ENCODE data around the gene NDUFS6. TPM values are rescaled to one million over a fixed set of nuclear protein-coding genes. Genes with fewer than 3 reads are reported as not detected.

The NDUFS6 gene
- total and polyA plus RNA-seq, 3 donors from 2014 or later, result 54.9 to 59.3 (median 58.7) TPM

DNA sequence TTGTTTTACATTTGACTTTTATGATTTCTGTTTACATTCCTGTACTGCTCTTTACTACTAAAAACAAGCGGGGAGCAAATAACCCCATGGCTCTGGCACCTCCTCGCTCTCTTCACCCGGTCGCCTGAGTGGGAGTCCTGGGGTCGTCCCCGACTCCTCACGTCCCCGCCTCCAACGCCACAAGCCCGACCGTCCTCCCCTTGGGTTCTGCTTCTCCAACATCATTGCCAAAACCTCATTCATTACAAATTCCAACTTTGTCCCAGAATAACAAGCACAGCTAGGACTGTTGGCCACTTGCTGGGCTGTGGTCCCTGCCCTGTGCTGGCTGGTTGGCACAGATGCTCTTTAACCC lies 36.6 kb upstream of the NDUFS6 start:
- Histone ChIP-seq H3K27me3 (no peaks in the 10 kb centered on the region), H3K9me3 (no peaks in the 10 kb centered on the region), H3K27ac (no peak overlapping the region), H3K4me1 (no peaks in the 10 kb centered on the region), H3K36me3 (ENCODE audit: low read depth, missing control alignments) (no peaks in the 10 kb centered on the region), H3K4me3 (no peak overlapping the region)
- DNase-seq, result no peak
- TF ChIP-seq, protein P1, sequence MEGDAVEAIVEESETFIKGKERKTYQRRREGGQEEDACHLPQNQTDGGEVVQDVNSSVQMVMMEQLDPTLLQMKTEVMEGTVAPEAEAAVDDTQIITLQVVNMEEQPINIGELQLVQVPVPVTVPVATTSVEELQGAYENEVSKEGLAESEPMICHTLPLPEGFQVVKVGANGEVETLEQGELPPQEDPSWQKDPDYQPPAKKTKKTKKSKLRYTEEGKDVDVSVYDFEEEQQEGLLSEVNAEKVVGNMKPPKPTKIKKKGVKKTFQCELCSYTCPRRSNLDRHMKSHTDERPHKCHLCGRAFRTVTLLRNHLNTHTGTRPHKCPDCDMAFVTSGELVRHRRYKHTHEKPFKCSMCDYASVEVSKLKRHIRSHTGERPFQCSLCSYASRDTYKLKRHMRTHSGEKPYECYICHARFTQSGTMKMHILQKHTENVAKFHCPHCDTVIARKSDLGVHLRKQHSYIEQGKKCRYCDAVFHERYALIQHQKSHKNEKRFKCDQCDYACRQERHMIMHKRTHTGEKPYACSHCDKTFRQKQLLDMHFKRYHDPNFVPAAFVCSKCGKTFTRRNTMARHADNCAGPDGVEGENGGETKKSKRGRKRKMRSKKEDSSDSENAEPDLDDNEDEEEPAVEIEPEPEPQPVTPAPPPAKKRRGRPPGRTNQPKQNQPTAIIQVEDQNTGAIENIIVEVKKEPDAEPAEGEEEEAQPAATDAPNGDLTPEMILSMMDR (IDR thresholded peaks at IDR 0.05), result no peak
- TF ChIP-seq POLR2A (IDR thresholded peaks at IDR 0.05), result no peak
- 82 to 85% methylated on average over 11 of the region's 11 CpGs for WGBS, 2 donors
- intact Hi-C loops (cut with DNase I; ENCODE audit: low total_unique reads), result no loop called here

DNA sequence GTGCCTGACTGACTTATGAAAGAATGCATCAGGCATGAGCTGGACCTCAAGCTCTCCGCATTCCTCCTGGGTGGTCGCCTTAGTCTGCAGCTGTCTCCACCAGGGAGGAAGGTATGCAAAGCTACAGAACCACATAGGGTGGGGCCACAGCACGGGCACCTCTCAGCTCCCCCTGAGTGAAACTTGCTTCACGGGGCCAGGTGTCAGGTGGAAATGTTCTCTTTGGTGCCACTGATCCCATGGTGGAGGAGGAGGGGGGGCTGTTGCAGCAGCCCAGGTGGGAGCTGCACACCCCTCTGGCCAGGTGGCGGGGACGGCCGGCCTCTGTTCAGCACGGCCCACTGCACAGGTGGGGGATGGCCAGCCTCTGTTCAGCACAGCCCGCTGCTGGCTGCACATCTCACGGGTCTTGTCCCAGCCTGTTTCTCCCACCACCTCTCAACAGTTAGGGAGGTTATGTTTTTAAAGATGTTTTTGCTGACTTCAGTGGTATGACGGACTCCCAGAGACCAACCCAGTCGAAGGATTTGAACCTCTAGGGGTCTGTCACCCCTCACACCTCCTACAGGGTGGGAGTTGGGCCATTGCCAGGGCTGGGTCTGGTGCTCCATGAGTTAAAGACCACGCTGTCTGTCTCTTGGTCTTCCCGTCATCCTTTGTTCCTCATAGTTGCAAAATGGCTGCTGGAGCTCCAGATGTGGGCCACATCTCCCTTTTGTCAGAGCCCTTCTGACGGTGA lies 35.9 kb upstream of the NDUFS6 start:
- 84 to 86% methylated on average over 8 to 15 of the region's 15 CpGs for WGBS, 2 donors
- Histone ChIP-seq H3K27me3 (no peaks in the 10 kb centered on the region), H3K9me3 (no peaks in the 10 kb centered on the region), H3K4me3 (no peak overlapping the region), H3K27ac (no peak overlapping the region), H3K36me3 (ENCODE audit: low read depth, missing control alignments) (no peaks in the 10 kb centered on the region), H3K4me1 (no peaks in the 10 kb centered on the region)
- intact Hi-C loops (cut with DNase I; ENCODE audit: low total_unique reads), result no loop called here
- TF ChIP-seq POLR2A (IDR thresholded peaks at IDR 0.05), result no peak
- TF ChIP-seq, protein P1 (IDR thresholded peaks at IDR 0.05), result no peak
- no peak for DNase-seq

DNA sequence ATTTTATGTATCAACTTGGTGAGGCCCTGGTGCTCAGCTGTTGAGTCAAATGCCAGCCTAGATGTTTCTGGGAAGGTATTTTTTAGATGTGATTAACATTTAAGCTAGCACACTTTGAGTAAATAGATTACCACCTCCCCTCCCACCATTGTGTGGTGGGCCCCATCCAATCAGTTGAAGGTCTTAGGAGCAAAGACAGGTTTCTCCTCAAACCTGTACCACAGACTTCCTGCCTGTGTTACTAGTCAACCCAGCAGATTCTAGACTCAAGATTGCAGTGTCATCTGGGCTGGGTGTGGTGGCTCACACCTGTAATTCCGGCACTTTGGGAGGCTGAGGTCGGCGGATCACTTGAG lies 35.3 kb upstream of the NDUFS6 start:
- WGBS, 2 donors, result 98 to 100% methylated on average over 3 of the region's 3 CpGs

DNA sequence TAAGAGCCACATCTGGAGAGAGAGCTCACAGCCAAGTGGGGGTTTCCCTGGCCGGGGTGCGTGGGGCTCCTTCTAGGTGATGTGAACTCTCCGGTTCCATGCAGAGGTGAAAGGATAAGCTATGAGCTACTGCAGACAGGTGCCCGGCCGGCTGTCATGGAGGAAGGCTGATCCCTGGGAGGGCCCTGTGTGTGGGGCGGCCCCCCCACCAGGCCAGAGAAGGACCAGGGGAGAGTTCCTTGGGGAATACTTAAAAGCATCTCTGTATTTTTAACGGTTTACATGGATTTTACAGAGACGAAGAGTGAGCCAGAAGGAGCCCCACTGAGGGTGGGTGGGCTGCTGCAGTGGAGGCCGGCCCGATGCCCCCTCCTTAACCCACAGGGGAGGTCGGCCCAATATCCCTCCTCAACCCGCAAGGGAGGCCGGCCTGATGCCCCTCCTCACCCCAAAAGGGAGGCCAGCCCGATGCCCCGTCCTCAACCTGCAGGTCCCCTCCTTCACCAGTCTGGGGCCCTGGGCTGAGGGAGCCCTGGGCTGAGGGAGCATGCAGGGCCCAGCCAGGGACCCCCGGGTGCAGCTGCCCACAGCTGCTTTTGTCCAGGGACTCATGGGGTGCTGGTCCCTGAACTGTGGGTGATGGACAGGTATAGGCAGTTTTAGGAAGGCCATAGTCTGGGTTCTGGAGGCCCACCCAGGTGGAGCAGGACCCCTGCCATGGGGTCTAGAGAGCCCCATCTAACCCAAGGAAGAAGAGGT lies 33.5 kb upstream of the NDUFS6 start:
- no peaks in the 10 kb centered on the region for H3K27me3 ChIP-seq
- WGBS, 2 donors, result 55 to 59% methylated on average over 10 to 16 of the region's 16 CpGs
- intact Hi-C loops (cut with DNase I; ENCODE audit: low total_unique reads), result no loop called here

More for the DNA sequence above, 35.3 kb upstream of the NDUFS6 start:
- no peaks in the 10 kb centered on the region for H3K36me3 ChIP-seq (ENCODE audit: low read depth, missing control alignments)
- no peaks in the 10 kb centered on the region for H3K9me3 ChIP-seq
- TF ChIP-seq POLR2A (IDR thresholded peaks at IDR 0.05), result no peak
- TF ChIP-seq, protein P1 (IDR thresholded peaks at IDR 0.05), result no peak
- intact Hi-C loops (cut with DNase I; ENCODE audit: low total_unique reads), result no loop called here
- H3K27me3 ChIP-seq, result no peaks in the 10 kb centered on the region
- H3K4me1 ChIP-seq, result no peaks in the 10 kb centered on the region
- no peak overlapping the region for H3K27ac ChIP-seq
- DNase-seq, result no peak
- no peak overlapping the region for H3K4me3 ChIP-seq

More for the DNA sequence above, 33.5 kb upstream of the NDUFS6 start:
- Histone ChIP-seq H3K36me3 (ENCODE audit: low read depth, missing control alignments) (no peaks in the 10 kb centered on the region), H3K9me3 (no peaks in the 10 kb centered on the region), H3K4me1 (no peaks in the 10 kb centered on the region), H3K4me3 (no peak overlapping the region), H3K27ac (no peak overlapping the region)
- no peak for DNase-seq
- TF ChIP-seq POLR2A (IDR thresholded peaks at IDR 0.05), result no peak
- TF ChIP-seq, protein P1 (IDR thresholded peaks at IDR 0.05), result no peak

Measured in testis (tissue), 3 donors.